Measurements from ENCODE around the gene WWP2.
A peak's percentile ranks its signal among the peaks of the same experiment; 100 is the strongest.
"Not testable (repeated sequence)": the region's sequence is repeated elsewhere in the genome, so short reads cannot be mapped to it uniquely, and the experiment has no call there.

WWP2 gene

DNA sequence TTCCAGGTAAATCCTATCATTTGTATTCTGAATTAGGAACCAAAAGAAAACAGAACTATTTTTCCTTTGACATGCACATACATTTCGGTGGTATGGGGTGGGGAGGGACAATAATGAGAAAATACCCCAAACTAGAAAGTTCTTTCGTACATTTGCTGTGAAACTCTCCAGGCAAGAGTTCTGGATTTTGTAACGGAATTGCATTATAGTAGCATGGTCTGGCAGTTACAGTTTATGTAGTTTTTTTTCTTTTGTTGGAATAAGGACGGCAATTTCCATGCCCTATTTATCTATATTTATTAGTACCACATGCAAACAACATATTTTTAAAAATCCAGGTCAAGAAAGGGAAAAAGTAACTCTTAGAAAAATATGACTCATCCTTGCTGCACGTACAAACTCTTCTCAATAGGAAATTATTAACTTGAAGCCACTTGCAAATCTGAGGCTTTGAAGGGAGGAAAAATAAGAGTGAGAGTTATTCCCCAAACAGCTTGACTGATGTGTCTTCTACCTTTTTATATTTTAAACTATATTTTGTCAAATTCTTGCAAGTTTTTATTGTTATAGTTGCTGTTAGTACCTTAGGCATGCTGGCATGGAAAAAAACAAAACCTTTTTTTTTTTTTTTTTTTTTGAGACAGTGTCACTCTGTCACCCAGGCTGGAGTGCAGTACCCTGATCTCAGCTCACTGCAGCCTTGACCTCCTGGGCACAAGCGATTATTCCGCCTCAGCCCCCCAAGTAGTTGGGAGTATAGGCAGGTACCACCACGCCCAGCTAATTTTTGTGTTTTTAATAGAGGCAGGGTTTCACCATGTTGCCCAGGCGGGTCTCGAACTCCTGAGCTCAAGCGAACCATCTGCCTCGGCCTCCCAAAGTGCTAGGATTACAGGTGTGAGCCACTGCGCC is 69.3 kb downstream of the WWP2 start:
- DNase-seq (ENCODE audit: low spot score), result no peak

DNA sequence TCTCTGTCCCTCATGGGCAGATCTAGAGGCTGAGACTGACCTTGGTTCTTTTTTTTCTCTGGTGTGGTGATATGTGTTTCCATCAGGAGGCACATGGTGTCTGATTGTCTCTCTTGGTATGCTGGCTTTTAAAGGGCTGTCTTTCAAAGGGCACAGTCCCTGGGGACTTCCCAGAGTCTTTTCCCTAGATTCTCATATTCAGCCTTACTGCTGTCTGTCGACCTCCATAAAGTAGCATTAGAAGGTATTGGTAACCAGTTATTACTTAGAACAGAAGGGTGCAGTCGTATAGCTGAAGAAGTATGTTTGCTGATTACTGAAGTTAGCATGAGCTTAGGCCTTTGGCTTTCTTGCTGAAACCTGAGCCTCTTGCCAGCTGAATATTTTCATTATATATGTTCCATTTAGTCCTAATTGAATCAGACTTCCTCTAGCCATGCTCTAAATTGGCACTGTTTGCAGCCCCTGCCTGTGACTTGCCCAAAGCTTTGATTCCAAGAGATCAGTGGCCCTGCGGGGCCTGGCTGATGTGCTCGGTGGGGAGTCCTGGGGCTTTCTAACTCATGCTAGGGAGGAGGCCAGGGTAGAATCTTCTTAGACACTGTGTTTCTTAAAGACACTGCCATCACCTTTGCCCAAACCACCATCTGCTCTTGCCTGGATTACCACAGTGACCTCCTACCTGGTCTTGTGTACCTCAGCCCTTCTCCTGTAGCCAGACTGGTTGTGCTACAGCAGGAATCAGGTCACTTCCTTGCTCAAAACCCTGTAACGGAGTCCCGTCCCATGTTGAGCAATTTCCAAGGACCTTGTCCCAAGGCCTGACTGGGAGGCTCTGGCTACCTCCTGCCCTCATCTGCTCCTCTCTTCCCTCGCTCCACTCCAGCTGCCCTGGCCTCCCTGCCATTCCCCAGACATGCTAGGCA is 71.5 kb downstream of the WWP2 start:
- no peak for DNase-seq (ENCODE audit: low spot score)

DNA sequence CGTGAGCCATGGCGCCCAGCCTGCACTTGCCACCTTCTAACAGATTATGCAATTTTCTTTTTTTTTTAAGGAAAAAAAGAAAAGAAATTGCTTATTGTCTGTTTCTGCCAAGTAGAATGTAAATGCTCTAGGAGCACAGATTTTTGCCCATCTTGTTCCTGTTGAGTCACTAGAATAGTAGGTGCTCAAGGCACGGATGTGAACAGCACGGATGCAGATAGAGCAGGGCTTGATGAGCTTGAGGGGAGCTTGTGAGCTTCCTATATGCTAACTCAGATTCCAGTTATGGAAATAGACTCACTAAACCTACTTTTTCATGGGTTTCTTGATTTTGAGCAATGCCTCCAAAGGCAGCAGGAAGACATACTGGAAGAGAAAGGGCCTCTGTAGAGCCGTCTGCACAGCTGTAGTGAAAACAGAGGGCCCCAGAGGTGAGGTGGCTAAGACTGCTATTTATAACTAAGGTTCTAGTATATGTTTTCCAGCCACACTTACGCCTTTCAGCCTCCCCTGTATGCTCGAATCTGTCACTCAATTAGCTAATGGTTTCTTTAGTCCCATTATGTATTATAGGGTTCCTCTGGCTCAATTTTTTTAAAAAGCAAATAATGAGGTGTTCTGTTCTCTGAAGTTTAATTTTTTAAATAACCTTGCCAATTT is 72.8 kb downstream of the WWP2 start:
- DNase-seq (ENCODE audit: low spot score), result no peak

DNA sequence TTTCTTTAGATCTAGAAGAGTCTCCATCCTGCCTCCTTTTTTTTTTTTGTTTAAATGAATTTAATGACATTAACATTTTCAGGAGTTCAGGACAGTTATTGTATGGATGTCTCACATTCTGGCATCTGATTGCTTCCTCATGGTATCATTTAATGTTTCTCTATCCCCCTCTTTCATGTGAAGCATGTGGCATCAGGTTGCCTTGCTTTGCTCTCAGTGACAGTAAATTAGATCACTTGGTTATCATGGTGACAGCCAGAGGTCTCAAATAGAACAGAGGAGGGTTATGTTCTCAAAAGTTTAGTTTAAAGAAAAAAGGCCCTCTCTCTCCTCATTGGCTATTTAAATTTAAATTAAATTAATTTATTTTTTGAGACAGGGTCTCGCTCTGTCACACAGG is 74.1 kb downstream of the WWP2 start:
- no peak for DNase-seq (ENCODE audit: low spot score)

DNA sequence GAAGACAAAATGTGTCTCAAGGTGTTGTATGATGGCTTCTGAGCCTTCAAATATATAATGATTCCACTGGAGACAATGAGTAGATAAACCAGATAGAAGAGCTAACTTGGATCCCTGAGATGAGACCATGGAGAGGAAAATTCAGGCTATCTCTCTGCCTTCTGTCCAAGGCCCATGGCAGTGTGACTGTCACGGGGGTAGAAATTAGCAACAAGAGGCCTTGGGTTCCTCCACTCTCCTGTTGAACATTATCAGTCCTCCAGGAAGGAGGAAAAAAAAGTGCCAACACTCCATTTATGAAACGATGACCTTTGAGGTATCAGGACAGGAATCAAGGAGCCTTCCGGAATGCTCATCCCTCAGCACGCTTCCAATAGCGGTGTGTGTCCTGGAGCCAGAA is 75.2 kb downstream of the WWP2 start:
- no peak for DNase-seq (ENCODE audit: low spot score)

DNA sequence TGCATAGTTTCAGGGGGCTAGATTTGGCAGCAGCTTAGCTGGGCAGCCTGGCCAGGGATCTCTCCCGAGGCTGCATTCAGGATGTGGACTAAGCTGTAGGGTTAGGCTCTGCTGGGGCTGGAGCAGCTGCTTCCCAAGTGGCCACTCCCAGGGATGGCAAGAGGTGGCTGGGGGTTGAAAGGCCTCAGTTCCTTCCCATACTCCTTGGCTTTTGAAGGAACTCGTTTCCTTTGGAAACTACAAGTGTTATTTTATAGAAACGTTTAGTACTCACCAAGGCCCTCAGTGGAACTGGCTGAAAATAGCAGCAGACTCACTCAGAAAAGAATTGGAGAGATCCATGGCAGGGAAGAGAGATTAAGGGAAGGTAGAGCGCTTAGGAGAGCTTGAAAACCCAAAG is 76.4 kb downstream of the WWP2 start:
- DNase-seq (ENCODE audit: low spot score), result no peak

DNA sequence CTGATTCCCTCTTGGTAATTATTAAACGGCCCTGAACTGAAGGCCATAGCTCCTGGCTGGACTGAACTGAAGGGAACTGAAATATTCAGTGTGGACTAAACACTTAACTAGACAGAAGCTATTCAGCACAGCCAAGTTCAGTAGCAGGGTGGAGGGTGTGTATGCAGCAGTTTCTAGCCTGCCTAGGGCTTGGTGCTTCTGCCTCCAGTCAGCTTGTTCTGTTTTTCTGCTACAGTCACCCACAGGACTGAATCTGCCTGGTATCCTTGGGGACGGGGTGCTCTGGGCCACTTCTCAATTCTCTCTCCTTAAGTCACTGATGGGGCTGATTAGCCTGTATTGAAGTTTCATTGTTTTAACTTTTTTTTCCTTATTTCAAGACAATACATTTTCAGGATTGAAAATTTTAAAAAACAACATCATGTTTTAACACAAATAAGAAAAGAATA is 77.1 kb downstream of the WWP2 start:
- DNase-seq (ENCODE audit: low spot score), result no peak

DNA sequence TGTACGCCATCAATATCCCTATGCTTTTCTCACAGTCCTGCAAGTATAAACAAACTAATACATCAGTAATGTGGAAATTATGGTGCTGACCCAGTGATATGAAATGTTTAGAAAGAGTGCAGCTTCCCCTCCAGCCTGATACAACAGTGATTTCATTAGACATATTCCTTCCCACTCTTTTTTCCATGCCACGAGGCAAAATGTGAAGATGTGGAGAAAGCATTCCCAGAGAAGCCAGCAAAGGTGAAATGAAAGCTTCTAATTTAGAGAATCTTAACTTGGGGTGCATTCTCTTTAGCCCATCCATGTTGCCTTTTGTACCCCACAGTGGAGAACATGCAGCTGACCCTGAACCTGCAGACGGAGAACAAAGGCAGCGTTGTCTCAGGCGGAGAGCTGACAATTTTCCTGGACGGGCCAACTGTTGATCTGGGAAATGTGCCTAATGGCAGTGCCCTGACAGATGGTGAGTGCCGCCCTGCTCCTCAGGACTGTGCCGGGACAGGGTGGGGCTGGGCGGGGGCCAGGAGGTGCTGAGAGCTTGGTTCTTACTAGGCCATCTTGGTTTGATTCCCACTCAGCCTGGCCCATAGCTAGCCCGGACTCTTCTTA is 77.8 kb downstream of the WWP2 start:
- no peak for DNase-seq (ENCODE audit: low spot score)

DNA sequence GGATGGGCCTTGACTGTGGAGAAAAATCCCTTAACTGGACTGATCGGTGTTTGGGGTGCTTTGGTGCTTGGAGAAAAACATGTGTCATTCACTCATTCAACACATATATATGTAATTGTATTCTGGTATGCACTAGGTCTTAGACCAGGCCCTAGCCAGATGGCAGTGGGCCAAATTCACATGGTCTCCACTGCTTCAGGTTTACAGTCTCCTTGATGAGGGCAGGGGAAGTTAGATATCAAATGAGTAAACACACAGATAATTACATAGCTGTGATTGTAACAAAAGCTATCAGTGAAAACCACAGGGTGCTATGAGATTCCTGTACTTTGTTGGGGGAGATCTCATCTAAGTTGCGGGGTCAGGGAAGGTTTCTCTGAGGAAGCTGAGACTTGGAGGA is 78.8 kb downstream of the WWP2 start:
- DNase-seq (ENCODE audit: low spot score), result no peak

DNA sequence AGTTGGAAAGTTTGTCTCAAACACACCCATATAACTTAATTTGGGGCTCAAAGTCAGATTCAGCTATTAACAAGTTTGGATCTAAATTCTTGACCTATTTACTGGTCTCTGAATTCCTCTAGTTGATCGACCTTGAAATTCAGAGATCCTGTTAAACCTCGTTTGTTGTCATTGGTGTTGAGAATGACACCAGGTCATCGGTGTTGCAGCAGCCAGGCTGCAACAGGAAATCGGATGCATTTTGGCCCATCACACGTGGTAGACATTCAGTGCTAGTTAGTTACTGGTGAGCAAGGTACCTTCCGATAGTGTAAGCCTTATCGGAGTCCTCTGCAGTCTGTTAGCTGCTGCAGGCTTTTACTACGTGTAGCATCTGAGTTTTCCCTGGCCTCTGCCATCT is 82.3 kb downstream of the WWP2 start:
- DNase-seq (ENCODE audit: low spot score), result no peak

DNA sequence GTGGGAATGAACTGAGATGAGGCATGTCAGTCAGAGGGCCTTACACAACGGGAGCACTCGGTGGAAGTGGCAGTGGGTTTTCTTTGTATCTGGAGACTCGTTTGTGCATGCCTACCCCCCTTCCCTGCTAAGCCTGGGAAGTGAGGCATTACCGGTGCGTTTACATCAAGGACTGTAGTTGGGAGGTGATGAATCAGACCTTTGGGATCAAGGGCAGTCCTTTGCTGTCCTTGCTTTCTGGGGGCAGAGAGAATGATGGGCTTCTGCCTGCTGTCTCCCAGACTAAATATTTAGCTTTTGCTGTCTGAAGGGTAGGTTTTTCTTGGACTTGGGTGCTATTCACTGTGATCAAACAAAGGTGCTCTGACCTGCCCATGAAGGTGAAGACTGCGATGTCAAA is 83.0 kb downstream of the WWP2 start:
- no peak for DNase-seq (ENCODE audit: low spot score)

DNA sequence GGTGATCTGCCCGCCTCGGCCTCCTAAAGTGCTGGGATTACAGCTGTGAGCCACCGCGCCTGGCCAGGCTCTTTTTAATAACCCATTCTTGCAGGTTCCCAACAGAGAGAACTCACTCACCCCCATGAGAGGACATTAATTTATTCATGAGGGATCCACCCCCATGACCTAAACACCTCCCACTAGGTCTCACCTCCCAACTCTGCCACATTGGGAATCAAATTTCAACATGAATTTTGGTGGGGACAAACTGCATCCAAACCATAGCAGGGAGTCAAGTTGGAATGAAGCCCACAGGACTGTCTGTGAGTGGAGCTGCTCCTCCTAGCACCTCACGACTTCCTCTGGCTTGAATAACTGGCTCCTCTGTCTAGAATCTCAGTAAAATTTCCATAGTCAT is 85.5 kb downstream of the WWP2 start:
- no peak for DNase-seq (ENCODE audit: low spot score)

DNA sequence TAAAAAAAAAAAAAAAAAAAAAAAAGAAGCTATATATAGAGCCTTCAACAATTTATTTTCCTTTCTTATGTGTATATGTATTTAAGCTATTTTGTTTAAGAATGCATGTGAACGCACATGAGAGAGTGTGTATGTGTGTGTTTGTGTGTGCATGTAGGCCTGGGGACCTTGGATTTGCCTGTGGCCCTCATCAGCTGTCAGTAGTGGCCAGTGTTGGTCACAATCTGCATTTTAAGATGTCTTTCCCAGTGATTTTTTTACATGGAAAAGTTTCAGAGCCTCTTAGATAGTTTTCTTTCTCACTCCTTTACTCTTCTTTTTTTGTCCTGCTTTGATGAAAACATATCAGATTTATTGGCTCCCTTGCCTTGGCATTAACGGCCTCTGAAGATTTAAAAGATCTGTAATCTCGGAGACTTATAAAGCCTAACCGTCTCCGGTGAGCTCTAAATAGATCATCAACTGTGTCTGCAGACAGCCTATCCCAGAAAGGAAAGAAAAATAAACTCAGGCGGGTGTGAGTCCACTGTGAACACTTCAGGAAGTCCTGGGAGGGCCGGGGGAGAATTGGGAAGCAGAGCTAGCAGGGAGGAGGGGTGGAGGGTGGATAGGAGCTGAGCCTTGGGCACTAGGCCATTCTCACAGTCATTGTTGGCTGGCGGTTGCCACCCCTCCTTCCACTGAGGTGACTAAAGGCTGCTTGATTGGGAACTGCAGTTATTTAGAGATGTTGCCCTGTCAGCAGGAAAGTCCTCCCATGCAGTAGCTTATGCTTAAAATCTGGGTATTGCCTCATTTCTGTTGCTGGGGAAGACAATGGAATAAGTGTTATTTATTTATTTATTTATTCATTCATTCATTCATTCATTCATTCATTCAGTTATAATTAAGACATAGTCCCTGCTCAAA is 86.8 kb downstream of the WWP2 start:
- DNase-seq (ENCODE audit: low spot score), result peak; percentile 78

DNA sequence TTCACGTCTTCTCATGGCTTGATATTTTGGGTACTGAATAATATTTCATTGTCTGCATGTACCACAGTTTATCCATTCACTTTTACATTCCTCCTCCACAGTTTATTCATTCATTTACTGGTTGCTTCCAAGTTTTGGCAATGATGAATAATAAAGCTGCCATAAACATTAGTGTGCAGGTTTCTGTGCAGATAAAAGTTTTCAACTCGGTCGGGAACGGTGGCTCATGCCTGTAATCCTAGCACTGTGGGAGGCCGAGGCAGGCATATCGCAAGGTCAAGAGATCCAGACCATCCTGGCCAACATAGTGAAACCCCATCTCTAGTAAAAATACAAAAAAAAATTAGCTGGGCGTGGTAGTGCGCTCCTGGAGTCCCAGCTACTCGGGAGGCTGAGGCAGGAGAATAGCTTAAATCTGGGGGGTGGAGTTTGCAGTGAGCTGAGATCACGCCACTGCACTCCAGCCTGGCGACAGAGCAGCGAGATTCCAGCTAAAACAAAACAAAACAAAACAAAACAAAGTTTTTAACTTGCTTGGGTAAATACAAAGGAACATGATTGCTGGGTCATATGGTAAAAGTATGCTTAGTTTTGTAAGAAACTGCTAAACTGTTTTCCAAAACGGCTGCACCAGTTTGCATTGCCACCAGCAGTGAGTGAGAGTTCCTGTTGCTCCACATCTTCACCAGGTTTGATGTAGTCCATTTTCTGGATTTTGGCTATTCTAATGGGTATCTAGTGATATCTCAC is 89.5 kb downstream of the WWP2 start:
- DNase-seq (ENCODE audit: low spot score), result no peak

DNA sequence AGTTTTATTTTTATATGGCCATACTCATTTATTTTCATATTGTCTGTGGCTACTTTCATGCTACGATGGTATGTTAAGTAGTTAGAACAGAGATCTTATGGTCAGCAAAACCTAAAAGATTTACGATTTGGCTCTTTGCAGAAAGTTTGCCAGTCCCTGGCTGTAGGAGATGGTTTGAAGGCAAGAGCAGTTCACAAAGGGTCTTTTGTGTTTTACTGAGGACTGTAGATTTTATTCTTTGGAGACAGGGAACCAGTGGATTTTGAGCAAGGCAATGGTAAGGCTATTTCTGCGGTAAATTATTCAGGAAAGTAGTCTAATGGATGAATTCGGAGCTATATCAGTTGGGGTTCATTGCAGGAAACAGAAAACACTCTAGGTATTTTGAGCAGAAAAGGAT is 90.7 kb downstream of the WWP2 start:
- no peak for DNase-seq (ENCODE audit: low spot score)

DNA sequence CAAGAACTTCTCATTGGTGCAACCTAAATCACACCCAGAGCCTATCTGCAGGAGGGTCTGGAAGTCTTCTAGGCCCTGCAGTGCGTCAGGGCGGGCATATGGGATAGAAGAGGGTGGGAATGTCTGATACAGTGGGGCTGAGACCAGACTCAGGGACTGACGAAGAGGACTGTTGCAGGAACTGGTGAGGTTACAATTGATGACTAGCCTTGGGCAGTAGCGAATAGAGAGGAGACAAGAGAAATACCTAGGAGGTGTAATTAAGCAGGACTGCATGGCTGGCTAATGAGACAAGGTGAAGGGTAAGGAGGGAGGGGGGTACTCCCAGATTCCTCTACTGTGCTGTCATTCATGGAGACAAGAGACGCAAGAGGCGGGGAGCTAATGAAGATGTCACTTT is 91.3 kb downstream of the WWP2 start:
- no peak for DNase-seq (ENCODE audit: low spot score)

DNA sequence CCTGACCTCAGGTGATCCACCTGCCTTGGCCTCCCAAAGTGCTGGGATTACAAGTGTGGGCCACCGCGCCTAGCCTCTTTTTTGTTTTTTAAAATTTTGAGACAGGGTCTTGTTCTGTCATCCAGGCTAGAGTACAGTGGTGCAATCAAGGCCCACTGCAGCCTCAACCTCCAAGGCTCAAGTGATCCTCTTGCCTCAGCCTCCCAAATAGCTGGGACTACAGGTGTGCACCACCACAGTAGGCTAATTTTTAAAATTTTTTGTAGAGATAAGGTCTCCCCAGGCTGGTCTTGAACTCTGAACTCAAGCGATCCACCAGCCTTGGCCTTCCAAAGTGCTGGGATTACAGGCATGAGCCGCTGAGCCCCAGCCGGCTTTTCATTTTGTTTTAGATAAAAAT is 92.6 kb downstream of the WWP2 start:
- DNase-seq (ENCODE audit: low spot score), result not testable (repeated sequence)

DNA sequence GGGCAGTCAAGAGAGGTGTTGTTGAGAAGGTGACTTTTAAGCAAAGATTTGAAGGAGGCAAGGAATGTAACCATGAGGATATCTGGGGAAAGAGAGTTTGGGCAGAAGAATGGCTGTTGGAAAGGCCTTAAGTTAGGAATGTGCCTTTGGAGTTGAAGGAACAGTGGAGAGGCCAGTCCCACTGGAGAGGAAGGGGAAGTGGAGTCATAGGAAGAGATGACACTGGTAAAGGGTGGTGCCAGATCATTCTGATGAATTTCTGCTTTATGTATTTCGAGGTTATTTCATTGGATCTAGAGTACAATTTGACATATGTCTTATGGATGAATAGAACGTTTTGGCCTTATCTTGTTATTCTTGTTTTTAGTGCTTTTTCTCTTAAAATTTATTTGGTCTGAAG is 93.5 kb downstream of the WWP2 start:
- DNase-seq (ENCODE audit: low spot score), result no peak

DNA sequence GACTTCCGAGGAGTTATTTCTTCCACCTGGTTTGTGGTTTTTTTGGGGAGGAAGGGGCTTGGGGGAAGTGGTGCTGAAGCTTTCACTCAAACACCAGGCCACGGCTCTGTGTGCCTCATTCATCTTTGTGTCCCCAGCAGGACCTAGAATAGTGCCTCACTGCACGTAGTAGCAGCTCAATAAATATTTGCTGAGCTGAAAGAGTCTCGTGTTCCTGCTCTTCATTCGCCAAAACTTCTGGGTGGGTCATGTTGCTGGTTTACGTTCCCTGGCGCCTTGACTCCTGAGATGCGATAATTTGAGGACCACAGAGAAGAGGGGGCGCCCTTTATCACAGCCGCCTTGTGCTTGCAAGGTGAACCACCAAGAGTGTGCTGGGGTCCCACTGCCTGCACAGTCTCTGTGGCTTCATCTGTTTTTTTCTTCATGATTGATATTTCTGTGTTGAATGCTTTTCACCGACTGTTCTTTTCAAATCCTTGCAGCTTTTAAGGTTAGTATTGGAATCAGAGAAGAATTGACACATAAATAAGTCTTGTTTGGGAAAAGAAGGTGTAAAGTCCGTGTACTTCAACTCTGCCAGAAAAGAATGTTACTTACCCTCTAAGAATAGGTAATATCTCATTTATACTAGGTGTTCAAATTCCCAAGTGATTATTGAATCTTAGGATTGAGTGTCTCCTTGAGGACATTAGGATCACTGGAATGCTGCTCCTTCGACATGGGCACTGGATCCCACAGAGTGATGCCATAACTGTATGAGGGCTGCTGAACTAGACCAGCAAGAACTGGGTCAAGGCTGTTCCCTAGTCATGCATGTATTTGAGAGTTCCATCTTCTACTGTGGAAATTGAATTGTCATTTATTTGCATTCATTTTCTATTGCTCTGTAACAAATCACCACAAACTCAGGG is 96.3 kb downstream of the WWP2 start:
- DNase-seq (ENCODE audit: low spot score), result no peak
